Measurements from ENCODE around the gene KLHL30.

KLHL30 gene

GRCh38 chr2:238132463-238133450 is 5.7 kb upstream of the KLHL30 start:
- no peak for DNase-seq

- no peak for DNase-seq
Measured at GRCh38 chr2:238133499-238134392, 4.7 kb upstream of the KLHL30 start.

GRCh38 chr2:238134393-238134785 is 4.1 kb upstream of the KLHL30 start:
- DNase-seq, result no peak

GRCh38 chr2:238135601-238136150 is 2.8 kb upstream of the KLHL30 start:
- no peak for DNase-seq

- DNase-seq, result no peak
Measured at GRCh38 chr2:238136820-238137537, 1.5 kb upstream of the KLHL30 start.

GRCh38 chr2:238137885-238138284 is 583 bp upstream of the KLHL30 start:
- DNase-seq, result no peak

- no peak for DNase-seq
Measured at GRCh38 chr2:238139196-238140039, 950 bp downstream of the KLHL30 start.

- no peak for DNase-seq
Measured at GRCh38 chr2:238140040-238140439, 1.6 kb downstream of the KLHL30 start.

- no peak for DNase-seq
Measured at GRCh38 chr2:238140721-238141540, 2.5 kb downstream of the KLHL30 start.

GRCh38 chr2:238141541-238142318 is 3.3 kb downstream of the KLHL30 start:
- DNase-seq, result no peak

- no peak for DNase-seq
Measured at GRCh38 chr2:238142382-238143205, 4.1 kb downstream of the KLHL30 start.

GRCh38 chr2:238143239-238143951 is 4.9 kb downstream of the KLHL30 start:
- DNase-seq, result no peak

GRCh38 chr2:238144262-238144661 is 5.8 kb downstream of the KLHL30 start:
- DNase-seq, result no peak

GRCh38 chr2:238145046-238145445 is 6.6 kb downstream of the KLHL30 start:
- DNase-seq, result no peak

- no peak for DNase-seq
Measured at GRCh38 chr2:238145851-238146250, 7.4 kb downstream of the KLHL30 start.

GRCh38 chr2:238146884-238147544 is 8.5 kb downstream of the KLHL30 start:
- DNase-seq, result no peak

- no peak for DNase-seq
Measured at GRCh38 chr2:238148981-238149380, 10.5 kb downstream of the KLHL30 start.
